ENCODE data around the gene IL4I1.
A peak's percentile ranks its signal among the peaks of the same experiment; 100 is the strongest.

IL4I1 gene

DNA sequence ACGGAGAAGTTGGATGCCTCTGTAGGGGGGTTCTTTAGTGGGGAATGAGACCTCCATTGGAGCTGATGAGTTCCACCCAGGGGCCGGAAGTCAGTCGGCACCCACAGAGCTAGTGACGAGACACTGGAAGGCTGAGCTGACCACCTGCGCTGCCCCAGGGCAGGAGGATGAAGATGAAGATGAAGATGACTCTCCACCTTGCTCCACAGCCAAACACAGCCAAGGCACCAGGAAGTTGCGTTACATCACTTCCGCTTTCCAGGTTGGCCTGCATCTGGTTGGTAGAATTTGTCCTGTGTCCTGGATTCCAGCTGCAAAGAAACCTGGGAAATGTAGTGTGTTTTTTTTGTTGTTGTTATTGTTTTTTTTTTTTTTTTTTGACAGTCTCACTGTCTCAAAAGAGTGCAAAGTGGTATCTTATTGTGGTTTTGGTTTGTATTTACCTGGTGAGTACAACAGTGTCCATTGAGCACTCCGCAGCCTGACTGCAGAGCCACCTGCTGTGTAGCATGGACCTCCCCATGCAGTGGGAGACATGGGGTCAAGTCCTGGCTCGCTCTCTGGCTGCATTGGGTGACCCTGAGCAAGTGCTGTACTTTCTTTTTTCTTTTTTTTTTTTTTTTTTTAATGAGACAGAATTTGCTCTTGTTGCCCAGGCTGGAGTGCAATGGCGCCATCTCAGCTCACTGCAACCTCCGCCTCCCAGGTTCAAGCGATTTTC, 17.3 kb downstream of the IL4I1 start:
- no peak for DNase-seq (ENCODE audit: low read depth in 2 of 2)

DNA sequence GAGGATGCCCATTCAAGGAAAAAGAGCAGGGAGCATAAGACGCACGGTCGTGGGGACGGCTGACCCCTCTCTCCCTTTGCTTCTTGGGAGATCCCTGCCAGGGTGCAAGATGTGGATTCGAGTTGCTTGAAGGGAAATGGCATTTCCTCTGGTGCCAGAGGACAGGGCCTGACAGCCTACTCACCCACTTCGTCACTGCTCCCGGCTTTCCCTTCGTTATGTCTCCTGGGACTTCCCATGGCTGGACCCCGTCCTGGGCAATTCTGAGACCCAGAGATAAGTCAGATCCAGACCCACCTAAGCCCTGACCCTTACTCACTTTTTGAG, 18.0 kb downstream of the IL4I1 start:
- no peak for DNase-seq (ENCODE audit: low read depth in 2 of 2)

DNA sequence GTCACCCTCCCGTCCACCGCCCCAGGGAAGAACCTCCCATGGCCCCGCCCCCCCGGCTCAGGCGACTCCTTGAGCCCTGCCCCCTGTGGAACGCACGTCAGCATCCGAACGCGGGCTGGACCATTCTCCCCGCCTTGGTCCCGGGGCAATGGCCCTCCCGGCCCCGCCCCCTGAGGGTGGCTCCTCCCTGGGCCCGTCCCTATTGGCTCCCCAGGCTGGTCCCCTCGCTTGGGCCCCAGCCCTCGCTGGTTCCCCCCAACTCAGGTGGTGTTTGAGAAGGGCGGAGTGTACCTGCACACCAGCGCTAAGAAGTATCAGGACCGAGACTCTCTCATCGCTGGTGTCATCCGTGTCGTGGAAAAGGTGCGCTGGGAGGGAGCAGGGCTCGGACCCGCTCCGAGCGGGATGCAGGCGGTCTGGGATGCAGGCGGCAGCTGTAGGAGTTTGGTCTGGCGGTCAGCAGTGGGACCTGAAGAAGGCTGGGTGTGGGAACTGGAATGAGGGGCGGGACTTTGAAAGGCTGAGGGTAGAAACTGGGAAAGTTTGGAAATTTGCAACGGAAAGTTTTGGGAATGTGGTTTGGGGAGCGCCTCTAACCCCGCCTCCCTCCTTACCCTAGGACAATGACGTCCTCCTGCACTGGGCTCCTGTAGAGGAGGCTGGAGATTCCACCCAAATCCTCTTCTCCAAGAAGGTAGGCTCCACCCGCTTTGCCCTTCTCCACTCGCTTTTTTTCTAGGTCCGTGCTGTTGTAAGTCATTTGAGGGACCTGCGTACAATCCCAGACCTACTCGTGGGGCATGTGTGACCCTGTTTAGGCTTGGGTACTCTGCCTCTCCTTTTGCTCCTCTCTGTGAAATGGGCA, 18.6 kb downstream of the IL4I1 start:
- peak; percentile 95 for DNase-seq (ENCODE audit: low read depth in 2 of 2)

DNA sequence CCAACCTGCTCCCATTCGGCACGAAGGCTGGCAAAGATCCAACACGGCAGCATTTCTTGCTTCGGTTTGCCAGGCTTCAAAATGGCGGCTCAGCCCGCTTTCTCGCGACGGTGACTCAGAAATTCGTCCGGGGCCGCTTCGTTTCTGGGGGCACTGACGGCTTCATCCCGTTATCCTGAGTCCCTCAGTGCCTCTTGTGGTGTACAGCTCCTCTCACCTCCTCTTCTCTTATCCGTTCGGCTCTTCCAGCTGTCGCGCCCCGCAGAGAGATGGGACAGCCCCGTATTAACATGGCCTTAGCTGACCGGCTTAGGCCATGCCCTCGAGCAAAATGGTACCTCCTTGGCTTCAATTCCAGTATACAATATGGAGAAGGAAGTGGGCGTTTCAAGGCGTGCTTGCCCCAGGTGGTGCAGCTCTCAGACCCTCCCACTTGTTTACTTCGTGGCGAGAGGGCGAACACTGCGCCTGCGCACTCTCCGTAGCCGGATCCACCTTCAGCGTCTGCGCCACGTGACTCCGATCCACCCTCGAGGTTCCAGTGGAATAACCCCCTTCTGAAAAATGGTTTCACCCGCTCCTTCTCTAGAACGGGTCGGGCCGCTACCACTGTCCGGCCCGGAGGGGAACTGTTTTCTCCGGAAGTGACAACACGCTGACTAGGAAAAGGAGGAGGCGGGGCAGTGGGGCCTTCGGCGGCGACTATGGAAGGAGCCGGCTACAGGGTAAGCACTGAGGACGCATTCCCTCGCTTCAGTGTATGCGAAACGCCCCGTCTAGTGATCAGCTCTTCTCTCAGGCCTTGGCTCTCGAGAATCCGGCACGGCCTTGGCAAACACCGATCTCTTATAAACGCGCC, 19.4 kb downstream of the IL4I1 start, which contains the start of the genes AKT1S1 and TBC1D17:
Gene AKT1S1 (minus strand): TSS at position 336 of the 859 bp plus-strand sequence. CDS start 4,060 bp downstream, outside the sequence.
Gene TBC1D17 (plus strand): TSS at position 683 of the 859 bp plus-strand sequence. CDS start 22 bp downstream, at position 705.
- DNase-seq (ENCODE audit: low read depth in 2 of 2) = peak; percentile 100

DNA sequence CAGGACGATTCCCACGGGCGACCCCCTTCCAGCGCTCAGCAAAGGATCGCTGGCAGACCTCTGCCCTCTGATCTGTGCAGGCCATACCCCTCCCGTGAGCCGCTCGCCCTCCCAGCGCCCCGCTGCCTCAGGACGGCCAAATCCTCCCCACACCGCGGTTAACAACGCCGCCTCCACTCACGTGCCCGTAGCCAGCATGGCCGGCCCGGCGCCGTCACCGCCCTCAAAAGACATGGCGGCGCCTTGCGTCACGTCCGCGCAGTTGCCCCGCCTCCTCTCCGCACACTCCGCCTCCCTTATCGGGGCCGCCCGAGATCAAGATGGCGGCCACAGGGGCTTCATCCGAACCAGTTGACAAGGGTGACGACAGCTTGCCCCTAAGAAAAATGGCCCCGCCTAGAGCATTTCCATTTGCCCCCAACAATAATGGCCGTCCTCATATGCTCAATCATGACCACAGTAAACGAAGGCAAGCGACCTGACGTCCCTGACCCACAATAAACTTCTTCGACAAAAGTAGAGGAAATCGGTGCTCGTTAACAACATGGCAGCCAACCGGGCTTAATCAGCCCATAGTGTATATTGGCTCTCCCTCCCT, 20.2 kb downstream of the IL4I1 start:
- peak; percentile 99 for DNase-seq (ENCODE audit: low read depth in 2 of 2)

DNA sequence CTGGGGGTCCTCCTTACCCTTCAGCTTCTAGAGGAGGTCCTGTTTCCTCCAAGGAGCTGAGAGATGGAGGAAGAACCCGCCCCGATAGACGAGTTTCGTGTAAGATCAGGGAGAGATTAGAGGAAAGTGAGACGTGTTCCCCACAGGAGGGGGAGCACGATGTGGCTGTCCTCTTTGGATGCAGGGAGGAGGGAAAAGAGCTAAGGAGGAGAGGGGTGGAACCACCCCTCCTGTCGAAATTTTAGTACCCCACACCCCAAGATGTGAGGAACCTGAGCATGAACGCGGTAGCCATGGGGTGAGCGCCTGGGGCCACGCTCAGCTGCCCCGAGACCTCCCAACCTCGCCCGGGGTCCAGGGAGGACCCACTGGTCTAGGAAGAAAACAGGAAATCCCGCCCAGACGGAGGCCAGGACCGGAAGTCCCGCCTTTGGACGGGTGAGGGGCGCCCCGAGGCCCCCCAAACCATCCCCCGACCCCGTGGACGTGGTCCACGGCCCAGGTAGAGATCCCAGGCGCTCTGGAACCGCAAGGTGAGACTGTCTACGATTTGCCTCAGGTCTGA, 20.7 kb downstream of the IL4I1 start:
- no peak for DNase-seq (ENCODE audit: low read depth in 2 of 2)

DNA sequence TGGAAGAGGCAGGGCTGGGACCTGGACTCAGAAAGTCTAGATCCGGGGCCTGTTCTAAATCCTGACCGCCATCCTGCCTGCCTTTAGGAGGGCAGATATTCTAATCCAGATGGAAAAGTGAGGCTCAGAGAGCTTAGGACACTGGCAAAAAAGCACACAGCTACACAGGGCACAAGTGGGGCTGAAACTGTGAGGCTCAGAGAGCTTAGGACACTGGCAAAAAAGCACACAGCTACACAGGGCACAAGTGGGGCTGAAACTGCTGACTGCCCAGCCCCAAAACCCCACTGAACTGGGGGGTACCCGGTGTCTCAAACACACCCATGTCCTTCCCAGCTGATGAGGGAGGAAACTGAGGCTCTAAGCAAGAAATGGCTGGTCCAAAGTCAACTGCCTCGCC, 21.5 kb downstream of the IL4I1 start:
- DNase-seq (ENCODE audit: low read depth in 2 of 2) = no peak

DNA sequence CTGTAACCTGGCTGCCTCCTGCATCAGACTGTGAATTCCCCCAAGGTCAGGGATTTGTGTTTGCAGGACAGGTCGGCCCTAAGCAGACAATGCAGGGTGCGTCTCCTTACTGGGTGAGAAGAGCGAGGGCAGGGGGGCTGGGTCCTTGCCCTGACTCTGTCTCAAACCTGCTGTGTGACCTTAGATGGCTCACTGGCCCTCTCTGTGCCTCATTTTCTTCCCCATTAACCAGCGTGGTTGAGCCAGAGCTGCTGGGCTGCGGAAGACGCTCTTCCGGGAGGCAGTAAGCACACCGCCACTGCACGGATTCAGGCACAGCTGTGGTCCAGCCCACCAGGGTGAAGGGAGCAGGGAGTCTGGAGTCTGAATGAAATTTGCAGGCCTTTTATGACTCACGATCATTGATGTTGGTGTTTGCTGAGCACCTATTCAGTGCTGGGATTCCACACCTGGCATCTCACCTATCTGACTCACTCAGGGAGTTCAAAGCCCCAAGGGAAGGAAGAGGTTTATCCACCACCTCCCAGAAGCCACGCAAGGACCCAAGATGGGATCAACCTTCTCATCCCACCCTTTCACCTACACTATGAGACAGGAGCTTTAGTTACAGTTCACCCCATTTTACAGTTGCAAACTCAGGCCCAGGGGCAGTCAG, 22.1 kb downstream of the IL4I1 start:
- DNase-seq (ENCODE audit: low read depth in 2 of 2) = no peak

DNA sequence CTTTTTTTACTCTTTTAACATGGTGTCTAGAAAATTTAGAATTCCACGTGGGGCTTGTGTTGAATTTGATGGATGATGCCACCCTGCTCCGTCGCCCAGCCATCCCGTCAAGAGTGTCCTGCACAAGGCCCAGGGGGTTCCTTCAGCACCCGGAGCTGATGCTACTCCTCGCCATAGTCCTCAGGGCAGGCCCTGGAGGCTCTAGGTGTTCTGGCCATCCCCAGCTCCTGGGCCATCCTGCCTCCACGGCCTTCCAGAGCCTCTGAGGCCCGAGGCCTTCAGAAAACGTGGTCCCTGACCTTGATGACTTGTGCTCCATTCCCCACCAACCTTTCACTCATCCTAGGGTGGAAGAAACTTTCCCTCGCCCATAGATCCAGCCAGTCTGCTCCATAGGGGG, 22.9 kb downstream of the IL4I1 start:
- no peak for DNase-seq (ENCODE audit: low read depth in 2 of 2)

DNA sequence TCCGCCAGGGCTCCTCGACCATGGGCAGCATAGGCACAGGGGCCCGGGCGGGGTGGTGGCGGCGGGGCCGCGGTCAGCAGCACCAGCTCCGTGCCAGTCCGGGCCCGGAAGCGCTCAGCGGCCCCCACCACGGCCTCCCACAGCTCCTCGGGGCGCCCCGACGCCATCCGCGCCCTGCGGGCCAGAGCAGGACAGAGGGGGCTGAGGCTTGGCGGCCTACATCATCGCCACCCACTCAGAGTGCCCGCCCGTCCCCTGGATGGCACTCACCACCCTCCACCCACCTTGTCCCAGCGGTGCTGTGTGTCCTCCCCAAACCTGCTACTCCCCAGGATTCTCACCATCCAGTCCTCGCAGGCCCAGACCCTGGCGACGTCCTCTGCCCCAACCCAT, 23.6 kb downstream of the IL4I1 start:
- DNase-seq (ENCODE audit: low read depth in 2 of 2) = no peak

DNA sequence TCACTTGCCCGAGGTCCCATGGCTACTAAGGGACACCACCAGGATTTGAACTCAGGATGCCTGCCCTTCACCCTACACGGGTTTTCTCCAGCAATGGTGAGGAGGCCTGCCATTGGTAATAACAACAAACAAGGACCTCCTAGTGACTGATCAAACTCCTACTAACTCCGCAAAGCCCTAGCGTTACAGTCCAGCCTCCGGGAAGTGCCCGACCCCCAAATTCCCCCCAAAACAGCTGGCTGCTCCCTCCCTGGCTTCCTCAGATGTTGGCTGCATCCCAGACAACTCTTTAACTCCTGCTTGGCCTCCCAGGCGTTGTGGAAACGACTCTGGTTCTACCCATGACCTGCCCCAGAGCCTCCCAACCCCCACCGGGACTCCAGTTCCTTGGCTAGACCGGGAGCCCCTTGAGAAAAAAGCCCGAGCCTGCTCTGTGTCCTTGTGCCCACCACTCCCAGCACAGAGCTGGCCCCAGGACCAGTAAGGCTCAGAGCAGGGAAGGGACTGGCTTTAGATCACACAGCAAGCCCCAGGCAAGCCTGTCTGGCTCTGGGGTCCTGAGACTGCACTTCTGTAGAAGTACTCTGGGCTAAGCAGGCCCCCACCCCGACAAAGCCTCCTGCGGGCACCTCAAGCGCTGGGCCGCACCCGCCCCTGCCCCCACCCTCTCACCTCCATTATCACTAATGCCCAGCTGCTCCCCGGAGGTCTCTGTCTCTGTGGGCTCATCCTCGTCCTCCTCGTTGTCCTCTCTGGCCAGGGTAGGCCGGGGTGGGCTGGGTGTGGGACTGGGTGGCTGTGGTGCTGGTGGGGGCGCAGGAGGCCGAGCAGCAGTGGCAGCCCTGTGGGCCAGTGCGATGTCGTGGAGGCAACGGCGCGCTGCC, 24.2 kb downstream of the IL4I1 start:
- DNase-seq (ENCODE audit: low read depth in 2 of 2) = no peak

DNA sequence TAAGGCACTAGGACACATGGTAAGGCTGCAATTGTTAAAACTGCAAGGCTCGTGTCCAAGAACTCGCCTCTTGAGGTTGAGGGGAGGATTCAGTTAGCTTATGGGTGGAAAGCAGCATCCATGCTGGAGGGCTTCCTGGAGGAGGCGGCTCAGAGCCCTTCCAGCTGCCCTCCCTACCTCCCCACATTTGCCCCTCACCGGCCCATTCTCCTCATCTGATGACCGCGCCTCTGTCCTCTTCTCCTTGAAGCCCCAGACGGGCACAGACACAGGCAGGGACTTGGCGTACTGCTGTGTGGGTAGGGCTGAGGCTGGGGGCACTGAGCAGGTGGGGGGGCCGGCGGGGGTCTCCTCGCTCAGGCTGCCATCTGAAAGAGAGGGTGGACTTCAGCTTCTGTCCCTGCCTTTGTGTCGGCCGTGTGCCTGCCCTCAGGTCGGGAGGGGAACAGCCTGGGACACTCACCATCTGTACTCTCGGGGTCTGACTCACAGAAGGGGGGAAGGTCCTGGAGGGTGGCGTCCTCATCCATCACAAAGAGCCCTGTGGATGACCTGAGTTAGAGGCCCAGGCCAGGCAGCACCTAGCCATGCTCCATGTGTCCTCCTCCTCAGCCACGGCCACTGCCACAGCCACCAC, 25.2 kb downstream of the IL4I1 start:
- DNase-seq (ENCODE audit: low read depth in 2 of 2) = no peak

DNA sequence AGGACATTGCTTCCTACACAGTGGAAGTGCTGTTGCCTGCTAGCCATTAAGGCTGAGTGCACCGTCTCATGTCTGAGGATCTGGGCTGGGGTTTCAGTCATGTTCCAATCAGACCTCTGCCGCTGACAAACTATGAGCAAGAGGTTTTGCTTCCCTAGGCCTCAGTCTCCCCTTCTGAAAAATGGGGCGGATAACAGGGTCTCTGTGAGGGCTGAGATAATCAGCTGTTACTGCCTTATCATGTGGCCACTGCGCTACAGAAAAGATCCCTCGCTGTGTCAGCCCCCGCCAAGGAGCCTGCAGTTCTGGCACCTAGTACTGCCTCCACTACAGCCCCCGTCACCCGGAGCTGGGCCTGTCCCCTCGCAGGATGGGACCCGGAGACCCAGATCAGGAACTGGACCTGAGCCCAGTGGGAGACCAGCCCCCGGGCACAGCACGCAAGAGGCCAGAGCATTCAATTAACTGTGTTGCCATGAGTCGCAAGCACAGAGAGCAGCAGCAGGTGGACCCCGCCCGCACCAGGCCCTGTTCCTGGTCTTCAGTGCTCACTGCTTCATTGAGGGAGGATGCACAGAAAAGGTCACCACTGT, 26.3 kb downstream of the IL4I1 start:
- DNase-seq (ENCODE audit: low read depth in 2 of 2) = no peak

DNA sequence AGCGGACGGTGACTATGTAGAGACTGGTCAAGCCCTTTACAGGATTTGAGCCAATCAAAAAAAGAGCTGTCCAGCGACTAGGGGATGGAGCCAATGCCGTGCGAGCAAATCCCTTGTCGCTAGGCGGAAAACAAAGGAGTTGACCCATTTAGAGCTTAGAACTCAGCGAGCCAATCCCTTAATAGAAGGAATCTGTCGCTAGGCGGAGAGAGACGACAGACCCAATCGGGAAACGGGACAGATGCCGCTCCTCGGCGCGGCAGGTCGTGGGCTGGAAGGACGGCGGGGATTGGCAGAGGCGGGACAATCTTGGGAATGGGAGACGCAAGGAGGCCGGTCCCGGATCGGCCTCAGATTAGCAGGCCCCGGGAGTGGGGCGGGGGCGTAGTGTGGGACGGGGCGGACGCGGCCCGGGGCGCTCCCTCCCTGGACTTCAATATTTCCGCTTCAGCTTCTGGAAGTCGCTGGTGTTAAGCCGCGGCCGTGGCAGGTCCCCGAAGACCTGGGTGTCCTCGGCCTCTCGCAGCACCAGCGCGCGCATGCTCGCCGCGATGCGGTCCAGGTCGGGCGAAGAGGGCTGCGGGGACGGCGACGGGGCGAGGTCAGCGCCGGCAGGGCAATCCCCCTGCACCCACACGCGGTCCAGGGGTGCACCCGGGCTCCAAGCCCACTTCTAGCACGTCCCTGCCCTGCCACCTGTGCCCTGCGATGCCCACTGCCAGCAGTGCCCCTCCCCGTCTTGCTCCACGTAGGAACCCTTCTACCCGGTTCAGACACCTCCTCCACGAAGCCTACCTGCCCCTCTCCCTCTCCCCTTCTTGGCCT, 27.0 kb downstream of the IL4I1 start:
- peak; percentile 100 for DNase-seq (ENCODE audit: low read depth in 2 of 2)

DNA sequence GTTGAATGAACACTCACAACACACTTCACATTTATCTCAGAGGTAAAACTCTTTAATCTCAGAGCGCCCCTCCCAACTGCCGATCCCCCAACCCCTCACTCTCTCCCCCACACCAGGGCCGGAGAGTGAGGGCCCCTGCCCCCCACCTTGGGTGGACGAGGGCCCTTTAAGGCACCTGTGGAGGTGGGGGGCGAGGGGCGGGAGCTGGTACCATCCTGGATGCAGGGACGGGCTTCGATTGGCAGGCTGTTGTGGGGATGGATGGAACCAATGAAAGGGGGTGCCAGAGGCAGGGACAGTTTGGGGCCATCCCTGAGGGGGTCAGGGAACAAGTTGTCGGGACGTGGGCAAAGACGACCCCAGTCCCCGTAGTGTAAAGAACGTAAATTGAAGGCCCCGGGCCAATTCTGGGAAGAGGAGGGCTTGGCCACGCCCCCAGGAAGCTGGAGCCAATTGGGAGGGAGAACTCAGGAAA, 27.6 kb downstream of the IL4I1 start:
- DNase-seq (ENCODE audit: low read depth in 2 of 2) = no peak

DNA sequence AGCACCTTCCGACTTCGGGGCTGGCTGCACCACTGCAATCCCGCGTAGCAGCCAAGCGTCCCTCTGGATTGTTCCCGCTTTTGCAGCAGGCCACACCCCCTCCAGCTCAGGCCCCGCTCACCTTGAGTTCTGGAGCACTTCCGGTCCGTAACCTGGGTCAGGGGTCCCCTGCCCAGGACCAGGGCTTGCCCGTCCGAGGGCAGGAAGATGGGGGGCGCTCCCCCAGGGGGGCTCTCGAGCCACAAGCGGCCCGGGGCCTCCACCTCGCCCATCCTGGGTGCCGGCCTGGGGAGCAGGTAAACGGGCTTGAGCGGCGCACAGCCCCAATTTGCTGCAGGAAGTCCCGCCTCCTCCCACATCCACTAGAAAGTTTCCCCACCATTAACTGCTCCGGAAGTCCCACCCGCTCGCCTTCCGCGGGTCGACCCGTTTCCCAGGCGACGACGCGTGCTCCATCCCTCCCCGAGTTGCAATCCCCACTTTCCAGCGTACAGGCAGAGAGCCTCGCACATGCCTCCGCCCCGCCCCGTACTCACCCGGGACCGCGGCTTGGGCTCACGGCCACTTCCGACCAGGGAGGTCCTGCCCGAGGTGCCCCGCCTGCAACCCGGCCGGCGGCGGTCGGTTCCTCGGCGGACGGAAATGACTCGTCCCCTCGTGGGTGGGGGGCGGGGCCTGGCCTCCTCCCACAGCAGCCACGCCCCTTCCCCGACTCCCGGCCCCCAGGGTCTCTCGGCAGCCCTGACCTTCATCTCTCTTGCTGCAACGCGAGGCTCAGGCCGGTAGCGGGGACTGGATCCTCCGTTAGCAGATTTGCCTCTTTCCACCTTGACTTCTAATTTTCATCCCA, 29.5 kb downstream of the IL4I1 start, which contains the start of gene PNKP:
Gene PNKP (minus strand): TSS at position 644 of the 850 bp plus-strand sequence. CDS start 372 bp downstream, at position 272.
- DNase-seq (ENCODE audit: low read depth in 2 of 2) = peak; percentile 59 to 66

DNA sequence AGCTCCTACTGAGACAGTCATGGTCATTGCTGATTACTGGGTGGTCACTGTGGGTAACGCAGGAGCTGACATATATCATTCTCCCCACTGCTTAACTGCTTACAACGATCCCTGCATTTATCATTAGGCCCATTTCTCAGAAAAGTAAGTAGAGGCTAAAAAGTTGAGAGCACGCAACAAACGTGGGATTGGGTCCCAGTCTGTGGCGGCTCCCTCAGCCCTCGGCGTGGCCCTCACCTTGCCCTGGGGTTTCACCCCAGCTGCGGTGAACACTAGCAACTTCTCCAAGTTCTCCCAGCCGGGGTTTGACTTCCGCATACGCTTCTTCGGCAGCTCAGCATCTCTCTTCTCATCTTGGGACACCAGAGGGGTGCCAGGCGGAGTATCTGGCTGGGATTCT, 31.8 kb downstream of the IL4I1 start:
- no peak for DNase-seq (ENCODE audit: low read depth in 2 of 2)

All from fibroblast of skin of left quadriceps (primary cell).